HEK293 (cell line): ENCODE results near the gene AURKA.

Experiments
- CTCF ChIP-seq: fragments of 450-650 bp; formaldehyde crosslinking; IDR thresholded peaks from 2 replicates; pipeline ENCODE4 v1.5.1; 2016; ENCODE audit warnings: missing biosample characterization, missing genetic modification characterization
- HOXC10 ChIP-seq: sonication (generic); formaldehyde crosslinking; IDR thresholded peaks from 2 replicates; pipeline ENCODE4 v1.8.1; 2023; ENCODE audit warnings: mild to moderate bottlenecking, missing genetic modification reagents
- RBAK ChIP-seq: fragments of 450-650 bp; formaldehyde crosslinking; IDR thresholded peaks from 2 replicates; pipeline ENCODE4 v1.5.1; 2016; ENCODE audit warnings: missing biosample characterization, missing genetic modification characterization
- REST ChIP-seq: fragments of 450-650 bp; formaldehyde crosslinking; IDR thresholded peaks from 2 replicates; pipeline ENCODE4 v1.5.1; 2016; ENCODE audit warnings: missing biosample characterization, missing genetic modification characterization
- ZBTB11 ChIP-seq: fragments of 450-650 bp; formaldehyde crosslinking; conservative IDR thresholded peaks from 2 replicates; pipeline ENCODE4 v1.5.1; 2016; ENCODE audit warnings: low read depth, missing biosample characterization, missing genetic modification characterization
- ZNF2 ChIP-seq: fragments of 450-650 bp; formaldehyde crosslinking; IDR thresholded peaks from 2 replicates; pipeline ENCODE4 v1.5.1; 2016; ENCODE audit warnings: missing biosample characterization, missing genetic modification characterization
- ZNF510 ChIP-seq: fragments of 450-650 bp; formaldehyde crosslinking; IDR thresholded peaks from 2 replicates; pipeline ENCODE4 v1.5.1; 2018; ENCODE audit warnings: mild to moderate bottlenecking, missing genetic modification characterization, missing biosample characterization; ENCODE audit not compliant: insufficient replicate concordance
- ZNF529 ChIP-seq: fragments of 450-650 bp; formaldehyde crosslinking; IDR thresholded peaks from 2 replicates; pipeline ENCODE4 v1.5.1; 2017; ENCODE audit warnings: missing genetic modification characterization, missing biosample characterization; ENCODE audit not compliant: insufficient replicate concordance
- ZNF610 ChIP-seq: fragments of 450-650 bp; formaldehyde crosslinking; IDR thresholded peaks from 2 replicates; pipeline ENCODE4 v1.5.1; 2016; ENCODE audit warnings: missing biosample characterization, missing genetic modification characterization, borderline replicate concordance
- ZNF670 ChIP-seq: fragments of 450-650 bp; formaldehyde crosslinking; IDR thresholded peaks from 2 replicates; pipeline ENCODE4 v1.5.1; 2016; ENCODE audit warnings: missing biosample characterization, missing genetic modification characterization, low read depth
- ZNF777 ChIP-seq: fragments of 450-650 bp; formaldehyde crosslinking; IDR thresholded peaks from 2 replicates; pipeline ENCODE4 v1.5.1; 2017; ENCODE audit warnings: missing biosample characterization, missing genetic modification characterization, borderline replicate concordance
- ZNF785 ChIP-seq: fragments of 450-650 bp; formaldehyde crosslinking; IDR thresholded peaks from 2 replicates; pipeline ENCODE4 v1.5.1; 2016; ENCODE audit warnings: missing biosample characterization, missing genetic modification characterization
- ZSCAN16 ChIP-seq: fragments of 450-650 bp; formaldehyde crosslinking; IDR thresholded peaks from 2 replicates; pipeline ENCODE4 v1.5.1; 2016; ENCODE audit warnings: missing biosample characterization, missing genetic modification characterization

- TF ChIP-seq REST (no peak), ZNF529 (tag by site-specific recombination) (no peak), RBAK (tag by site-specific recombination) (no peak), ZNF510 (no peak), ZBTB11 (tag by site-specific recombination) (no peak), CTCF (tag by site-specific recombination) (no peak), ZNF785 (tag by site-specific recombination) (no peak), ZSCAN16 (no peak), HOXC10 (CRISPR knock-in tag) (no peak), ZNF670 (no peak), ZNF610 (tag by site-specific recombination) (no peak), ZNF2 (tag by site-specific recombination) (no peak), ZNF777 (tag by site-specific recombination) (no peak)
These were observed 34.0 kb upstream of the AURKA start for GRCh38 chr20:56426026-56426425.
